ENCODE results near the gene SPATA31D4. TPM values are rescaled to one million over a fixed set of nuclear protein-coding genes. Genes with fewer than 3 reads are reported as not detected.

SPATA31D4 gene
- total RNA-seq = not detected in 2 replicates

GRCh38 chr9:81928305-81928704 lies at the start of gene SPATA31D4:
Gene SPATA31D4, plus strand, starts transcription at chr9:81928428. Its CDS starts 86 bp downstream, at chr9:81928514.

GRCh38 chr9:81943393-81943792 lies 15.2 kb downstream of the SPATA31D4 start, which contains the start of gene SPATA31D3:
Gene SPATA31D3, plus strand, starts transcription at chr9:81943500. Its CDS starts 86 bp downstream, at chr9:81943586.

Other genes starting within 250 kb of the SPATA31D4 start
- 71.7 and 84.8 TPM in 2 replicates for gene TLE1, start 238.9 kb upstream of the SPATA31D4 start, total RNA-seq
- gene SPATA31D3, start 15.1 kb downstream of the SPATA31D4 start, total RNA-seq = not detected in 2 replicates
- not detected in 2 replicates for gene SPATA31D1, start 60.3 kb downstream of the SPATA31D4 start, total RNA-seq

Data from mesangial cell (primary cell).